A549 (cell line): Measurements from ENCODE around the gene COQ8B. TPM values are rescaled to one million over a fixed set of nuclear protein-coding genes. Genes with fewer than 3 reads are reported as not detected.
A peak's percentile ranks its signal among the peaks of the same experiment; 100 is the strongest.

Experiments
- ATAC-seq, 2 experiments: fragments of 200-7000 bp in 1 of 2; fragments of >200 bp in 1 of 2; cut with Nextera tagmentation in 1 of 2; cut with Tn5 transposase in 1 of 2; 3 replicates each; pipeline versions ENCODE4 v1.8.0 to v1.9.1; 2018 to 2020; ENCODE audit warnings: mild to moderate bottlenecking in 1 of 2, moderate library complexity in 1 of 2
- CTCF ChIA-PET: fragments of 300-600 bp; sonication (Branson Sonifier 250); formaldehyde crosslinking; extraction: SDS; loops from one replicate; lab custom pipeline; 2021; ENCODE audit warnings: antibody characterized with exemption, inconsistent platforms; lab: Yijun Ruan, JAX
- POLR2A ChIA-PET: fragments of 350-600 bp; formaldehyde crosslinking; extraction: SDS; loops from one replicate; lab custom pipeline; 2021; ENCODE audit warnings: antibody characterized with exemption, inconsistent platforms; lab: Yijun Ruan, JAX
- DNase-seq, 2 experiments: peaks; one replicate each; pipeline versions ENCODE4 v3.0.0 to v3.0.0-alpha.2; 2011 to 2016; ENCODE audit warnings: low read depth in 1 of 2, low spot score in 1 of 2
- FAIRE-seq: peaks from 2 replicates; lab custom pipeline; 2011; peaks lifted over from hg19 to GRCh38; lab: Jason Lieb, UNC
- H3K27ac ChIP-seq, 2 experiments: fragments of >200 bp; sonication (Bioruptor Twin); formaldehyde crosslinking; 3 replicates each; pipeline ENCODE4 v1.5.1; 2016 to 2017
- H3K4me1 ChIP-seq: fragments of >200 bp; sonication (Bioruptor Twin); formaldehyde crosslinking; 3 replicates; pipeline ENCODE4 v1.6.1; 2016
- H3K4me2 ChIP-seq: fragments of >200 bp; sonication (Bioruptor Twin); formaldehyde crosslinking; 3 replicates; pipeline ENCODE4 v1.6.1; 2016
- H3K4me3 ChIP-seq: fragments of >200 bp; sonication (Bioruptor Twin); formaldehyde crosslinking; 3 replicates; pipeline ENCODE4 v1.5.1; 2016
- H3K9me3 ChIP-seq: fragments of >200 bp; sonication (Bioruptor Twin); formaldehyde crosslinking; 3 replicates; pipeline ENCODE4 v1.6.1; 2016
- CBX2 ChIP-seq: fragments of 200-600 bp; sonication (generic); IDR thresholded peaks from 2 replicates; pipeline ENCODE4 v1.6.1; 2016; ENCODE audit warnings: low read depth, mild to moderate bottlenecking, borderline replicate concordance
- ESRRA ChIP-seq: fragments of 150-350 bp; IDR thresholded peaks from 2 replicates; pipeline ENCODE4 v1.6.1; 2014; ENCODE audit warnings: mild to moderate bottlenecking, low read length, borderline replicate concordance
- FOSL2 ChIP-seq, 2 experiments: fragments of 450-650 bp in 1 of 2; fragments of >200 bp in 1 of 2; sonication (Bioruptor Twin) in 1 of 2; formaldehyde crosslinking; IDR thresholded peaks; 2 replicates each; pipeline versions ENCODE4 v1.5.0 to v1.6.1; 2016 to 2020; ENCODE audit warnings: mild to moderate bottlenecking in 1 of 2, moderate library complexity in 1 of 2
- FOXS1 ChIP-seq: fragments of 250-450 bp; sonication (Bioruptor Pico); IDR thresholded peaks from 2 replicates; pipeline ENCODE4 v1.5.0; 2020; ENCODE audit warnings: mild to moderate bottlenecking, moderate library complexity
- GATA3 ChIP-seq: IDR thresholded peaks from 2 replicates; pipeline ENCODE4 v1.6.1; 2012; ENCODE audit warnings: borderline replicate concordance
- HOXB13 ChIP-seq: fragments of 250-450 bp; sonication (Bioruptor Pico); IDR thresholded peaks from 2 replicates; pipeline ENCODE4 v1.5.0; 2020; ENCODE audit warnings: low read depth, mild to moderate bottlenecking, moderate library complexity
- KDM1A ChIP-seq: fragments of 200-600 bp; sonication (generic); IDR thresholded peaks from 2 replicates; pipeline ENCODE4 v1.6.1; 2016; ENCODE audit warnings: low read depth, mild to moderate bottlenecking
- KDM5A ChIP-seq: fragments of 200-600 bp; sonication (generic); IDR thresholded peaks from 2 replicates; pipeline ENCODE4 v1.6.1; 2016; ENCODE audit warnings: antibody characterized with exemption, mild to moderate bottlenecking
- MAX ChIP-seq: IDR thresholded peaks from 2 replicates; pipeline ENCODE4 v1.6.1; 2012
- MYC ChIP-seq: IDR thresholded peaks from 2 replicates; pipeline ENCODE4 v1.6.1; 2012; ENCODE audit warnings: mild to moderate bottlenecking, inconsistent platforms, low read length, improper control_type of control experiment, borderline replicate concordance
- POLR2AphosphoS2 ChIP-seq: conservative IDR thresholded peaks from 2 replicates; pipeline ENCODE4 v1.6.1; 2012; ENCODE audit warnings: low read length, improper control_type of control experiment, inconsistent platforms
- ZC3H11A ChIP-seq: fragments of 450-650 bp; IDR thresholded peaks from 2 replicates; pipeline ENCODE4 v1.6.1; 2014; ENCODE audit warnings: antibody characterized with exemption, mild to moderate bottlenecking
- ZFP36 ChIP-seq: fragments of 450-650 bp; IDR thresholded peaks from 2 replicates; pipeline ENCODE4 v1.6.1; 2014; ENCODE audit warnings: borderline replicate concordance; ENCODE audit not compliant: partially characterized antibody
- WGBS: methylation state at CpG from one replicate; pipeline ENCODE4 v1.1.6; 2017; ENCODE audit errors: missing lambda C conversion rate; 5-methylcytosine and 5-hydroxymethylcytosine counted together
- polyA plus RNA-seq, 4 experiments: library from polyadenylated mRNA; depleted of rRNA in 3 of 4; stranded (reverse); fragments of >200 nt; fragmentation: RNase III in 1 of 4; extraction: RNeasy Plus Mini Kit Qiagen cat#74134 plus additional on column Dnase treatment in 1 of 4; gene quantifications; 2 replicates in 3 of 4; 3 replicates in 1 of 4; pipeline ENCODE4 v1.2.3, GENCODE V29; 2011 to 2017
- small RNA-seq, 6 experiments: library from RNA; depleted of rRNA; stranded (forward); fragments of <200 nt; gene quantifications; one replicate each; pipeline ENCODE3, GENCODE V24; 2012
- TF ChIP-seq, protein P1 (sequence below): fragments of 450-650 bp; IDR thresholded peaks from 2 replicates; pipeline ENCODE4 v1.6.1; 2014; ENCODE audit warnings: antibody characterized with exemption

The COQ8B gene
- polyA plus RNA-seq, 2 of the 4 experiments (the other 2 are of a cell fraction) = 47.2 to 63.6 TPM

- Histone ChIP-seq H3K4me3 (no peak overlapping the region), H3K4me1 (peaks cover 45% of the 10 kb centered on the region), H3K4me2 (no peak overlapping the region), H3K27ac (peak overlapping the region in 1 of 2 experiments; percentile 84; a peak in 3 of 6 replicates), H3K9me3 (no peaks in the 10 kb centered on the region)
- no peak for DNase-seq
- no peak for ATAC-seq
- FAIRE-seq = no peak
- ChIA-PET POLR2A (no interaction called here), CTCF (interaction anchor here (0.8 to 5.8 kb wide), 7 partner anchors 7 to 337 kb away, joined by 3 to 195 read pairs (median 4); no protein-coding TSS in a partner anchor)
- TF ChIP-seq ZC3H11A = no peak
- no peak for TF ChIP-seq ESRRA
- no peak for TF ChIP-seq FOXS1
- TF ChIP-seq KDM1A = no peak
- TF ChIP-seq GATA3 = no peak
- TF ChIP-seq KDM5A = no peak
- TF ChIP-seq FOSL2 (IDR thresholded peaks at IDR 0.05) = no peak
- TF ChIP-seq FOSL2 (CRISPR knock-in tag; IDR thresholded peaks at IDR 0.05) = no peak
- no peak for TF ChIP-seq POLR2AphosphoS2
- TF ChIP-seq HOXB13 (CRISPR knock-in tag) = no peak
- TF ChIP-seq ZFP36 = no peak
- TF ChIP-seq MAX = no peak
- TF ChIP-seq, protein P1, sequence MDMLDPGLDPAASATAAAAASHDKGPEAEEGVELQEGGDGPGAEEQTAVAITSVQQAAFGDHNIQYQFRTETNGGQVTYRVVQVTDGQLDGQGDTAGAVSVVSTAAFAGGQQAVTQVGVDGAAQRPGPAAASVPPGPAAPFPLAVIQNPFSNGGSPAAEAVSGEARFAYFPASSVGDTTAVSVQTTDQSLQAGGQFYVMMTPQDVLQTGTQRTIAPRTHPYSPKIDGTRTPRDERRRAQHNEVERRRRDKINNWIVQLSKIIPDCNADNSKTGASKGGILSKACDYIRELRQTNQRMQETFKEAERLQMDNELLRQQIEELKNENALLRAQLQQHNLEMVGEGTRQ = no peak
- TF ChIP-seq CBX2 = no peak
- no peak for TF ChIP-seq MYC
- WGBS = 88% methylated on average over 18 of the region's 18 CpGs
Measured at GRCh38 chr19:40642051-40642706, 74.5 kb downstream of the COQ8B start.

Small RNA genes within 50 kb of the gene (small RNA-seq; reads per million reads assigned to genes)
- gene RNU6-195P = 0 reads per million in 6 experiments

Other genes with a start within 250 kb of the COQ8B start
- 1.4 and 2.2 TPM in 2 replicates for gene SPTBN4, start 249.9 kb downstream of the COQ8B start, polyA plus RNA-seq (2011; rRNA removed)
- 1.2 to 2.0 TPM (median 1.4 TPM) in 3 replicates for gene SPTBN4, start 249.9 kb downstream of the COQ8B start, polyA plus RNA-seq (2017; fragmentation: RNase III; extraction: RNeasy Plus Mini Kit Qiagen cat#74134 plus additional on column Dnase treatment)
- 75.2 and 79.7 TPM in 2 replicates for gene SHKBP1, start 140.0 kb downstream of the COQ8B start, polyA plus RNA-seq (2011; rRNA removed)
- gene SHKBP1, start 140.0 kb downstream of the COQ8B start, polyA plus RNA-seq (2017; fragmentation: RNase III; extraction: RNeasy Plus Mini Kit Qiagen cat#74134 plus additional on column Dnase treatment) = 94.9 to 128 TPM (median 123 TPM) in 3 replicates
- 23.1 and 32.0 TPM in 2 replicates for gene LTBP4, start 115.5 kb downstream of the COQ8B start, polyA plus RNA-seq (2011; rRNA removed)
- 37.7 to 51.1 TPM (median 43.2 TPM) in 3 replicates for gene LTBP4, start 115.5 kb downstream of the COQ8B start, polyA plus RNA-seq (2017; fragmentation: RNase III; extraction: RNeasy Plus Mini Kit Qiagen cat#74134 plus additional on column Dnase treatment)
- gene NUMBL, start 26.2 kb downstream of the COQ8B start, polyA plus RNA-seq (2011; rRNA removed) = 19.4 and 21.1 TPM in 2 replicates
- 26.6 to 29.7 TPM (median 28.7 TPM) in 3 replicates for gene NUMBL, start 26.2 kb downstream of the COQ8B start, polyA plus RNA-seq (2017; fragmentation: RNase III; extraction: RNeasy Plus Mini Kit Qiagen cat#74134 plus additional on column Dnase treatment)
- 6.5 and 8.7 TPM in 2 replicates for gene ITPKC, start 226 bp upstream of the COQ8B start, polyA plus RNA-seq (2011; rRNA removed)
- 7.9 to 8.6 TPM (median 8.1 TPM) in 3 replicates for gene ITPKC, start 226 bp upstream of the COQ8B start, polyA plus RNA-seq (2017; fragmentation: RNase III; extraction: RNeasy Plus Mini Kit Qiagen cat#74134 plus additional on column Dnase treatment)
- gene ACTMAP, start 33.6 kb upstream of the COQ8B start, polyA plus RNA-seq (2011; rRNA removed) = 7.8 and 11.7 TPM in 2 replicates
- gene ACTMAP, start 33.6 kb upstream of the COQ8B start, polyA plus RNA-seq (2017; fragmentation: RNase III; extraction: RNeasy Plus Mini Kit Qiagen cat#74134 plus additional on column Dnase treatment) = 14.1 to 18.5 TPM (median 14.8 TPM) in 3 replicates
- gene SNRPA, start 34.3 kb upstream of the COQ8B start, polyA plus RNA-seq (2011; rRNA removed) = 235 and 236 TPM in 2 replicates
- 141 to 155 TPM (median 143 TPM) in 3 replicates for gene SNRPA, start 34.3 kb upstream of the COQ8B start, polyA plus RNA-seq (2017; fragmentation: RNase III; extraction: RNeasy Plus Mini Kit Qiagen cat#74134 plus additional on column Dnase treatment)
- gene MIA, start 58.6 kb upstream of the COQ8B start, polyA plus RNA-seq (2011; rRNA removed) = not detected in 2 replicates
- not detected in 3 replicates for gene MIA, start 58.6 kb upstream of the COQ8B start, polyA plus RNA-seq (2017; fragmentation: RNase III; extraction: RNeasy Plus Mini Kit Qiagen cat#74134 plus additional on column Dnase treatment)
- 20.7 and 25.0 TPM in 2 replicates for gene RAB4B, start 61.4 kb upstream of the COQ8B start, polyA plus RNA-seq (2011; rRNA removed)
- 17.1 to 23.3 TPM (median 22.9 TPM) in 3 replicates for gene RAB4B, start 61.4 kb upstream of the COQ8B start, polyA plus RNA-seq (2017; fragmentation: RNase III; extraction: RNeasy Plus Mini Kit Qiagen cat#74134 plus additional on column Dnase treatment)
- 34.7 and 45.5 TPM in 2 replicates for gene EGLN2, start 82.3 kb upstream of the COQ8B start, polyA plus RNA-seq (2011; rRNA removed)
- gene EGLN2, start 82.3 kb upstream of the COQ8B start, polyA plus RNA-seq (2017; fragmentation: RNase III; extraction: RNeasy Plus Mini Kit Qiagen cat#74134 plus additional on column Dnase treatment) = 79.2 to 81.4 TPM (median 80.3 TPM) in 3 replicates
- gene CYP2A6, start 133.6 kb upstream of the COQ8B start, polyA plus RNA-seq (2011; rRNA removed) = not detected in 2 replicates
- not detected in 3 replicates for gene CYP2A6, start 133.6 kb upstream of the COQ8B start, polyA plus RNA-seq (2017; fragmentation: RNase III; extraction: RNeasy Plus Mini Kit Qiagen cat#74134 plus additional on column Dnase treatment)
- not detected in 2 replicates for gene CYP2A7, start 165.3 kb upstream of the COQ8B start, polyA plus RNA-seq (2011; rRNA removed)
- not detected in 3 replicates for gene CYP2A7, start 165.3 kb upstream of the COQ8B start, polyA plus RNA-seq (2017; fragmentation: RNase III; extraction: RNeasy Plus Mini Kit Qiagen cat#74134 plus additional on column Dnase treatment)